GM23248 (cell line): ENCODE results near the gene ARID1B.

Experiments
- EZH2 ChIP-seq: fragments of 200-600 bp; sonication (generic); IDR thresholded peaks from 2 replicates; pipeline ENCODE4 v1.6.1; 2018; ENCODE audit warnings: antibody characterized with exemption, mild to moderate bottlenecking; ENCODE audit not compliant: insufficient read depth, poor library complexity, severe bottlenecking
- EZH2phosphoT487 ChIP-seq: fragments of 200-600 bp; sonication (generic); IDR thresholded peaks from 2 replicates; pipeline ENCODE4 v1.6.1; 2018; ENCODE audit warnings: antibody characterized with exemption, moderate library complexity, mild to moderate bottlenecking, low read depth; ENCODE audit not compliant: insufficient read depth

DNA sequence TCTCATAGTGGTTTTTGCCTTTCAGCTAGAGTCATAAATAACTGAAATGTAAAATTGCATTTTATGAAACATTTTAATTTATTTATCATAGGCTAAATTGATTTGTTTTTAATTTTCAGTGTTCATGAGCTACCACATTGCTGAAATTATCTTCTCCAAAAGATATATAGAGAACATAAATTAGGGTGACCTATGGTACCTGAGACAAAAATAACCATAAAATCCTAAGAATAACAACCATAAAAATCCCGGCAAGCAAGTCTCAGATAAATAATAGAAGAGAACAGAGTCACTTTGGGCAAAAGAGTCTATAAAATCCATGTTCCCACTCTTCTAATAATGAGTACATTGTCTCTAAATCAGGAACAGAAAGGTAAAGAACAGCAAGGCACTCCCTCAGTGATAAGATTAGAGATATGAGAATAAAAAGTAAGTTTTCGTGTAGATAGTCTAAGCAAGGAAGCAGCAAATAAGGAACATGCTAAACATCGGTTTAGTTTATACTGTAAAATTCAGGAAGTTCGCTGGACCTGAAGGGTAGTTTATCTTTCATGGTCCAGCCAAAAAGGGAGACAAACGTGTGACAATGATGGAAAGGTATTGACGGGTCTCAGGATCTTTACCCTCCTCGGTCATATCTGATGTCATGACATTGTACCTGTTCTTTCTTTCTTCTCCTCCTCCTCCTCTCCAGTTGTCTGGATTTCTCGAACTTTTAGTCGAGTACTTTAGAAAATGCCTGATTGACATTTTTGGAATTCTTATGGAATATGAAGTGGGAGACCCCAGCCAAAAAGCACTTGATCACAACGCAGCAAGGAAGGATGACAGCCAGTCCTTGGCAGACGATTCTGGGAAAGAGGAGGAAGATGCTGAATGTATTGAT, 428.5 kb downstream of the ARID1B start:
- TF ChIP-seq EZH2: no peak
- no peak for TF ChIP-seq EZH2phosphoT487
